Suprapubic skin (tissue), 4 donors: ENCODE measurements around the gene CDC16.

Source experiments
- POLR2A ChIP-seq, 2 donors: fragments of 450-650 bp; IDR thresholded peaks; one replicate each; pipeline ENCODE4 v1.6.1; 2017; ENCODE audit warnings: antibody characterized with exemption in 2 of 2, mild to moderate bottlenecking in 2 of 2, moderate library complexity in 2 of 2
- POLR2AphosphoS5 ChIP-seq, 3 donors: sonication (generic); formaldehyde crosslinking; IDR thresholded peaks; one replicate each; pipeline ENCODE4 v1.6.1; 2017; ENCODE audit warnings: antibody characterized with exemption in 3 of 3
- TF ChIP-seq, protein P1 (sequence below), 2 donors: fragments of 200-600 bp in 1 of 2; fragments of 450-650 bp in 1 of 2; sonication (generic) in 1 of 2; IDR thresholded peaks; one replicate each; pipeline ENCODE4 v1.5.1; 2016 to 2019; ENCODE audit warnings: antibody characterized with exemption in 2 of 2, mild to moderate bottlenecking in 1 of 2, moderate library complexity in 1 of 2

DNA sequence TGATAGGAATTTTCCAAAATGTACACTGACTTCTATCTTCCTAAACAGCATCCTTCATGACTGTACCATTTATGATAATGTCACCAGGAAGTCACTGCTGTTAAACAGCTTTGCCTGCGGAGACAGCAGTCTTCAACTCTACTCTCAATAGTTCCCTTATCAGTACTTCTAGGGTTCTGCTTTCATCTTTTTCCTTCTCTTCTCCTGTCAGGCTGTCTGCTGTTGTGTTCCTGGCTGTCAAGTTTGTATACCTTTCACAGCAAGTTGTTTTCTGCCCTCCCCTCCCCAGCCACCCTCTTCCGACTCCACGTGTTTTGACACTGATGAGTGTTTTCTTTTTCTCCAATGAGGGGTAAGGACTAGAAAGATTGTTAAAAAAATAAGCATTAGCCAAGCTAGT, 48.9 kb downstream of the CDC16 start:
- TF ChIP-seq POLR2A (IDR thresholded peaks at IDR 0.05) (no peak), POLR2AphosphoS5 (IDR thresholded peaks at IDR 0.05) (no peak)
- TF ChIP-seq, protein P1, sequence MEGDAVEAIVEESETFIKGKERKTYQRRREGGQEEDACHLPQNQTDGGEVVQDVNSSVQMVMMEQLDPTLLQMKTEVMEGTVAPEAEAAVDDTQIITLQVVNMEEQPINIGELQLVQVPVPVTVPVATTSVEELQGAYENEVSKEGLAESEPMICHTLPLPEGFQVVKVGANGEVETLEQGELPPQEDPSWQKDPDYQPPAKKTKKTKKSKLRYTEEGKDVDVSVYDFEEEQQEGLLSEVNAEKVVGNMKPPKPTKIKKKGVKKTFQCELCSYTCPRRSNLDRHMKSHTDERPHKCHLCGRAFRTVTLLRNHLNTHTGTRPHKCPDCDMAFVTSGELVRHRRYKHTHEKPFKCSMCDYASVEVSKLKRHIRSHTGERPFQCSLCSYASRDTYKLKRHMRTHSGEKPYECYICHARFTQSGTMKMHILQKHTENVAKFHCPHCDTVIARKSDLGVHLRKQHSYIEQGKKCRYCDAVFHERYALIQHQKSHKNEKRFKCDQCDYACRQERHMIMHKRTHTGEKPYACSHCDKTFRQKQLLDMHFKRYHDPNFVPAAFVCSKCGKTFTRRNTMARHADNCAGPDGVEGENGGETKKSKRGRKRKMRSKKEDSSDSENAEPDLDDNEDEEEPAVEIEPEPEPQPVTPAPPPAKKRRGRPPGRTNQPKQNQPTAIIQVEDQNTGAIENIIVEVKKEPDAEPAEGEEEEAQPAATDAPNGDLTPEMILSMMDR (IDR thresholded peaks at IDR 0.05) = no peak
